GM18951 (cell line): ENCODE data around the gene BATF3.
"Not testable (repeated sequence)": the region's sequence is repeated elsewhere in the genome, so short reads cannot be mapped to it uniquely, and the experiment has no call there.

Source experiments
- POLR2A ChIP-seq: IDR thresholded peaks from 4 replicates; pipeline ENCODE4 v1.6.1; 2011; ENCODE audit warnings: mild to moderate bottlenecking; ENCODE audit not compliant: insufficient read length, insufficient read depth; ENCODE audit errors: extremely low read depth
- in situ Hi-C: fragments of 300-500 bp; cut with MboI; formaldehyde crosslinking; loops from one replicate; pipeline ENCODE4 v1.12.0; 2022; ENCODE audit warnings: low sequenced_read_pairs, mixed read lengths, inconsistent platforms; ENCODE audit not compliant: unreplicated experiment

Gene BATF3

DNA sequence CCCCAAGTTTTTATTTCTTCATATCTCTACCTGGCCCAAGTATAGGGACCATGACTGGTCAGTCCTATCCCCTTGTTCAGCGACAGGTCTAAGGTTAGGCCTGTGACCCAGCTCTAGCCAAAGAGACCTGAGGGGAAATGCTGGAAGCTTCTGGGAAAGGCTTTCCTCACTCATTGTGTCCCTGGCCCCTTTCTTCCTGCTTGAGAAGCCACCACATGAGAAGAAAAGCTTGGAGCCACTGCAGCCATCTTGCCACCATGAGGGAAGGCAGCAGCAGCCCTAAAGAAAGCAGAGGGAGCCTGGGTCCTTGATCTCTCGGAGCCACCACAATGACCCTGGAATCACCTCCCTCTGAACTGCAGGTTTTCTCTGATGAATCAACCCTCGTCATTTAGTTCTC, 47.7 kb downstream of the BATF3 start:
- in situ Hi-C loops, result loop anchor here (25.0 kb wide), 1 partner anchor 335 kb away; no protein-coding TSS in a partner anchor
- no peak for TF ChIP-seq POLR2A

DNA sequence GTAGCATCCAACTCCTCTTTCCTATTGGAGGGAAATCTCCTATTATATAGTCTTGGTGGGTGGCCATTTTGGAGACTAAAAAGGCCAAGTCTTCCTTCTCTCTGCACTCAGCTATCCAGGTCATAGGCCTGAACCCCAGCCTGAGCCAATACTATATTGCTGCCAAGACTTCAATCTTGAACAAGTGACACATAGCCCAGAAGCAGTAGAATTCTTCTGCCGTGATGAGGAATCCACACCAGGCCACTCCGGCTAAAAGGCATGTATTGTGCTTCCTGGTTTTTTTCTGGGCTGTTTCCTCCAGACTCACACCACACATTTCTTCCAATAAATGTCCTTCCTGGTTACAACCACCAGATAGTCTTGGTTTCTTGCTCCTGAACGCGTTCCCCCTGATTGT, 48.1 kb downstream of the BATF3 start:
- in situ Hi-C loops, result loop anchor here (25.0 kb wide), 1 partner anchor 336 kb away; no protein-coding TSS in a partner anchor
- TF ChIP-seq POLR2A, result no peak

DNA sequence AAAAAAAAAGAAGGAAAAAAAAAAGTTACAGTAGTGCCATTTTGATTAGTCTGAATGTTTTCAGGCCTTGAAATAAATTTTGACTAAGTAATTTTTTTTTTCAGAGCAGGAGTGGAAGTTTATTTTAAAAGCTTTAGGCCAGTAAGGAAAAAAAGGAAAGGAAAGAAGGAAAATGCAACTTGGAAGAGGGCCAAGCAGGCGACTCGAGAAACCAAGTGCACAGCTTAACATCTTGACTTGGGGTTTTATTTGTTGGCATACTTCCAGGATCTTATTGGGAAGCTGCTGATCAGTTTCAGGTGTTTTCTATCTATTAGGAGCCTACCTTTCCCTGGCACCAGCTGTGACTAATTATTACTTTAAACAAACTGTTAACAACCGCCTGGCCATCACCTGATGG, 49.4 kb downstream of the BATF3 start:
- no peak for TF ChIP-seq POLR2A
- in situ Hi-C loops, result loop anchor here (25.0 kb wide), 1 partner anchor 337 kb away; no protein-coding TSS in a partner anchor

DNA sequence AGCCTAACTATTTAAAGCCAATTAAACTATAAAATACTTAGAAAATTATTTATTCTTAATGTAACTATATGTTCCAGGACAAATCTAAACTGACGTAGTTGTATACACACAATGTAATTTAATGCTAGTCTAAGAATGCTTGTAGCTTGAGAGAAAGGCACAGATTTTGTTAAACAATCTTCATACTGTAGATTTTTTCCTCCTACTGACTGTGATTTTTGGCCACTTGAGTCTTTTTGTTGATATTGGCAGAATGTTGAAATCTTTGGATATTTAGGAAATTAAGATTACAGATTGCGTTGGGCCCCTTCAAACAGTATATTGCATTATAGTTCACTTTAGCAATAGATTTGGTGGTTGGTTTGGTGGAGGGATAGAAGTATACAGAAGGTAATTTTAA, 50.6 kb downstream of the BATF3 start:
- in situ Hi-C loops, result no loop called here
- no peak for TF ChIP-seq POLR2A

GRCh38 chr1:212648431-212648830, 51.2 kb downstream of the BATF3 start:
- TF ChIP-seq POLR2A, result no peak

GRCh38 chr1:212647004-212647403, 52.6 kb downstream of the BATF3 start:
- in situ Hi-C loops, result no loop called here
- no peak for TF ChIP-seq POLR2A

More at GRCh38 chr1:212648431-212648830, 51.2 kb downstream of the BATF3 start:
- in situ Hi-C loops, result no loop called here

- in situ Hi-C loops, result no loop called here
- no peak for TF ChIP-seq POLR2A
Measured at GRCh38 chr1:212646588-212646987, 53.1 kb downstream of the BATF3 start.

GRCh38 chr1:212645546-212646543, 53.8 kb downstream of the BATF3 start:
- in situ Hi-C loops, result no loop called here
- no peak for TF ChIP-seq POLR2A

DNA sequence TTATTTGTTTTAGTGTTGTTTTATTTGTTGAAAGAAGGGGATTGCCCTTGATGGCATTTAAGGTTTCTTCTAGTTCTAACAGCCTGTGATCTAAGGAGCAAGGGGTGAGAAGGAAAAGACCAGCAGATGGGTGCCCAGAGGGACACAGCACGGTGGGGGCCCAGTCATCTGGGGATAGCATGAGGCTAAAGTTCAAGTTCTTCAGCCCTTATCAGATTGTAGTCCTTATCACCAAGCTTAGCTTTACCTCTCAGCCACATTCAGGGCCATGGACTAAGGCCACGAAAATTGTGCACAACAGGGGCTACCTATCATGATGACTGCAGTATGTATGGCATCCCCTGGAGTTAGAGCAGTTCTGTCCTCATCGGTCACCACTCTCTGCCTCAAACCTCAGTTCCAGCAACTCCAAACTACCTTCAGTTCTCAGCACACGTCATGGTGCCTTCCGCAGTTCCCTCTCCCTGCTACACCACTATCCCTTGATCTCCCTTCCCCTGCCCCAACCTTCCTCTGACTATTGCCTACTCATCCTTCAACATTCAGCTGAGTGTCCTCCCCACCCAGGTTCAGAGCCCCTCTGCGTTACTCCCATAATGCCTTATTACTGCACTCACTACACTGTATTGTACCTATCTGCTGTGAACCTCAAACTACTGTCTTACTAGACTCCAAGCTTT, 54.6 kb downstream of the BATF3 start:
- TF ChIP-seq POLR2A, result no peak
- in situ Hi-C loops, result no loop called here

DNA sequence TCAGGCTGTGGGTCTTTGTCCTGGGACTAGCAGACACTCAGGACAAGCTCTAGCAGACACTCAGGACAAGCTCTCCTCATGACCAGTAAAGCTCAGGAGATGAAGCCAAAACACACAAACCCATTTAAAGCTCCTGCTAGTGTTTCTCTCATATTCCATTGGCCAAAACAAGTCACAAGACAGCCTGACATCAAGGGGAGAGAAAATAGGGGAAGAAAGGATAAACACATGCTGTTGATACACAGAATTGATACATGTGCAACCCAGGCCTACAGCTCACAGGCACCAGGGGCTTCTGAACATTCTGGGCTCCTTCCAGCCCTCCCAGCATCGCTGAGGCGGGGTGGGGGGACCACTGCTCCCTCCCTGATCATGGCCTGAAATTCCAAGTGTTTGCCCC, 55.8 kb downstream of the BATF3 start:
- in situ Hi-C loops, result no loop called here

GRCh38 chr1:212641956-212642355, 57.7 kb downstream of the BATF3 start:
- in situ Hi-C loops, result no loop called here
- TF ChIP-seq POLR2A, result no peak

More for the DNA sequence above, 55.8 kb downstream of the BATF3 start:
- TF ChIP-seq POLR2A, result no peak

GRCh38 chr1:212640223-212640878, 59.3 kb downstream of the BATF3 start:
- no peak for TF ChIP-seq POLR2A
- in situ Hi-C loops, result no loop called here

GRCh38 chr1:212639524-212639923, 60.1 kb downstream of the BATF3 start:
- in situ Hi-C loops, result not testable (repeated sequence)
